OCI-M2 (cell line): ENCODE measurements around the gene MMP25.
"Not testable (repeated sequence)": the region's sequence is repeated elsewhere in the genome, so short reads cannot be mapped to it uniquely, and the experiment has no call there.

Experiments
- DNase-seq: peaks from one replicate; lab custom pipeline; 2025; ENCODE audit not compliant: unreplicated experiment; lab: John Stamatoyannopoulos, UW

The MMP25 gene

DNA sequence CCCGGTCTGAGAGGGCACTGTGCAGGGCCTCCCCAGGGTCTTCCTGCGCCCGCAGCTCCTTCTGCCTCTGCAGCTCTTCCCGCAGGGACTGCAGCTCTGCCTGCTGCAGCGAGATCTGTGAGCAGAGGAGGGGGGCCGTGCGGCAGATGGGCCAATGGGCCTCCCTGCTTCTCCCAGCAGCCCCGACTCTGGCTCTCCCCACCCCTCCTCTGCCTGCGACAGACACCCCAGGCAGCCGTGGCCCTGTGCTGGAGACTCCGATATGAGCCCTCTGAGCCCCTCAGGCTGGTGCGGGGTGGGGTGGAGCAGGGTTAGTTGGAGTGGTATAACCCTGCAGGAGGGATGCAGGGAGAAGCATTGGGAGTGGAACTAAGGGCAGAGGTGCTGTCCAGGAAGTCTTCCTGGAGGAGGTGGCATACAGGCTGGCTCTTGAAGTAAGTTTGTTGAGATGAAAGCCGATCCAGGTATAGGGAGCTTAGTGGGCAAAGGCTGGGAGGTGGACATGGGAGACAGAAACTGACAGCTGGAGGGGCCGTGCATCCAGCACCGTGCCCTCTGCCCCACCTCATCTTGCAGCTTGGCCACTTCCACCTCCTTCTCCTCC lies 17.5 kb upstream of the MMP25 start:
- DNase-seq, result no peak

DNA sequence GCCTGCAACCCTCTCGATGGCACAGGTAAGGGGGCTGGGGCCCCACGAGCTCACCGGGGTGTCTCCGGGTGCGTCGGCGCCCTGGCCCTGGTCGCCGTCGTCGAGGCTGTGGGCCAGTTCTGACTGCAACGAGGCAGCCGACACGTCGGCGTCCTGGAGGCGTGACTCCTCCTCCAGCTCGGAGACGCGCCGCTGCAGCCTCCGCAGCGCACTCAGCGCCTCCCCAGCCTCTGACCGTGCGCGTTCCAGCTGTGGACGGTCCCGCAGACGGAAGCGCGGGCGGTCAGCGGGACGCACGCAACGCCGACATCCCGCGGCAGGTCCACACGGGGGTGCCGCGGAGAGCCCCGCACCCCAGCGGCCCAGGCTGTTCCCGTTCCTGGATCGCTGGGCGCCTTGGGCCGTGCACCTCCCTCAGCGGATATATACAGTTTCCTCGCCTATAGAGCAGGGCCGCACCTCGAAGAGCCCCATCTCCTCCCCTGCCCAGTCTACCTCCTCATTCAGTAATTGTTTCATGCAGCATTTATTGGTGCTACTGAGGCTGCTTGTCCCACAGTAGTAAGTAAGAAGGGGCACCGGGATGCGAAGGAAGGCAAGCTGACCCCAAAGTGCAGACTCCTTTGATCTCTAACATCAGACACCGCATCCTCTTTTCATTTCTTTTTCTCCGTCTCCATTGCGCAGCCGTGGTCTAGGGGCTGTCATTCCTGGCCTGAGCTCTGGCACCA lies 16.7 kb upstream of the MMP25 start:
- no peak for DNase-seq

DNA sequence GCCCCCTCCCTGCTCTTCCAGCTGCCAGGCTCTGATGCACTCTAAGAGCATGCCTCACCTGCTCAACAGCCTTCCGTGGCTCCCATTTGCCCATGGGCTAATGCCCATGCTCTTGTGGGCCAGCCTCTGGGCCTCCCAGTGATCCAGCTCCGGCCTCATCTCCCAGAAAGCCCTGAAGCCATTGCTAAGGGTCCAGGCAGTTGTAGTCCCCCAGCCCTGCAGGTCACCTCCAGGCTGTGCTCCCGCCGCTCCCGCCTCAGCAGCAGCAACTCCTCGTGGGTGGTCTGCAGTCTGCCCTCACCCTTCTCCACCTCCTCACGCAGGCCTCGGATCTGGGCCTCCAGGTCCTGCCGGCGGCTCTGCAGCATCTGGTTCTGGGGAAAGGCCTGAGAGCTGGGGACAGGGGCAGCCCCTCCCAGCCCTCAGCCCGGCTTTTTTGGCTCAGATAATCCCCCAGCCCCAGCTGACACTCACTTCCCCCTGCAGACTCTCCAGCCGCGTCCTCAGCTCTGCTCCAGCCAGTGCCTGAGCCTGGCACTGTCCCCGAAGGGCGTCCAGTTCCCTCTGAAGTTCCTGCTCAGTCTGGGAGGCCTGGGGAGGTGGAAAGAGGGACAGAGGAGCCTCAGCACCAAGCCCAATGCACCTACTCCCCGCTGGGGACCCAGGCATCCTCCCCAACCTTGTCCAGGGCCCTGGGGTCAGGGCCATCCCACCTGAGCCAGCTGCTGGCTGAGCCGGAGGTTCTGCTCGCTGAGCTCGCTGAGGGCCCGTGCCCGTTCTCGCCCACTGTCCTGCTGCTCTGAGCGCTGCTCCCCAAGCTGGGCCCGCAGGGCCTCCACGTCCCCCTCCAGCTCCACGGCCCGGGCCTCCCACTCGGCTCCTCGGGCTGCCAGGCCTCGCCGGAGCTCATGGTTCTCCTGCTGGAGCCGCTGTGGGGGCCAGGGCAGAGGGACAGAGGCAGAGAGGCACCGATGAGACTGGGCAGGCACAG lies 15.8 kb upstream of the MMP25 start:
- DNase-seq, result no peak

DNA sequence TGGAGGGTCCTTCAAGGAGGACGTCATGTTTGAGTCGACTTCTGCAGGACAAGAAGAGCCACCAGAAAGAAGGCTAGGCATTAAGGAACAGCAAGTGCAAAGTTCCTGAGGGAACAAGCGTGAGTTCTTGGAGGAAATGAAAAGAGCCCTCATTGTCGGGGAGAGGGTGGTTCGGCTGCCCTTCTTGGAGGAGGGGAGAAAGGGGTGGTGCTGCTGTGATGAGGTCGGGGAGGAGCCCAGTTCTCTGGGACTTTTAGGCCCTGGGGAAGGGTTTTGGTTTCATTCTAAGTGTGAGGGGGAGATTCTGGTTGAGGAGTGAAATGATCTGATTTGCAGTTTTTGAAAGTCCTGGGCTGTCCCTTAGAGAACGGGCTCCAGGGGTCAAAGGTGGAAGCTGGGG lies 13.7 kb upstream of the MMP25 start:
- DNase-seq, result no peak

DNA sequence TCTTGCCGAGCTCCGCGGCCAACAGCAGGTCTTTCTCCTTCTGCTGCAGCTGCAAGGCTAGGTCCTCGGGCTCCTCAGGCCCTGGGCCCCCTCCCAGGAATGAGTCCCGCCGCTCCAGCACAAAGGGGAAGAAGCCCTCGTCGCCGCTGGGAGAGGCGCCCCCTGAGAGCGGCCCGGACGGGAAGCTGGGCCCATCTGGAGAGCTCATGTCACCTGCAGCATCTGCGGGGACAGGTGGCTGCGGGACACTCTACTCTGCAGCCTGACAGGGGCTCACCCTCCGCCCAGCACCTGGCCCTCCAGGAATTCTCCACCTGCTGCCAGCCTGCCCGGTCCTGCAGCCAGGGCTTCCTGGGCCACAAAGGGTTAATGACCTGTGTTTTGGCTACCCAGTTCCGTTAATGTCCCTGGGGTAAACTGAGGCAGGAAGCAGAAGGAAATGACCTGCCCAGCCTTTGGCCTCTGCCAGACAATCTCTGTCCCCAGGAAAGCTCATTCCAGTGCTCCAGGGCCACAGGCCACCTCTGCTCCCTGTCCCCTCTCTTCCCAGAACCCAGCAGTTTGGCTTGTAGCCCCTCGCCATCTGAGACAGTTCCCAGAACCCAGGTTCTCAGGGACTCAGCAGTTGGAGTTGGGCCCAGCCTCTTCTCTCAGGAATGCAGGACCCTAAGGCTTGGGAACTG lies 10.9 kb upstream of the MMP25 start:
- DNase-seq, result no peak

DNA sequence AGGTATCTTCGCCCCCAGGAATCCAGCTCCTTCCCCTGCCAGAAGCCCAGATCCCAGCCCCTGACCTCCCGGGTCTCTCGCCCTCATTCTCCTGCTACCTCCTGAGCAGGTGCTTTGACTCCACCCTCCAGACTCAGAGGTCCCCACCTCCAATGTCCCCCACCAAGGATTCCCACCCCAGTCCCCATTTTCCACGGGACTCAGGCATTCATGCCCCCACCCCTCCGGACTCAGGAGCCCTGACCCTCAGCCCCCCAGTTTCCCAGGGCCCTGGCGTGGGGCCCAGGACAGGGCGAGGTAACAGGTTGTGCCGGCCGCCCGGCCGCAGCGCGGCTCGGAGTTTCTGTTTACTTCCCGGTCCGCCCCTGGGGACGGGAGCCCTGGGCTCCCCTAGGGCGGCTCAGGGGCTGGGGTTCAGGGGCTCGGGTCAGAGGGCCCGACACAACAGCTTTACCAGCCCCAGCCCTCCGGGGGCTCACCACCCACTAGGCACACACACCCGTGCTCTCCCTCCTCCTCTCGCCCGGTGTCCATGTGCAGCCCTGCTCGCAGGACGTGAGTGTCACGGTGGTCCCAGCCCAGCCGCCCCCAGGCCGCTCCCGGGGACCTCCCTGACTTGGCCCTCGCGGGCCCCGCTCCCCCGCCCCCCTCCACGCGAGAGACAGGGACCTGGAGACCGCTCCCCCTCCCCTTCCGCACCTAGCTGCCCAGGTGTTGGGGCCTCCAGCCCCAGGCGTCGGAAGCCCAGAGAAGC lies 10.2 kb upstream of the MMP25 start:
- no peak for DNase-seq

DNA sequence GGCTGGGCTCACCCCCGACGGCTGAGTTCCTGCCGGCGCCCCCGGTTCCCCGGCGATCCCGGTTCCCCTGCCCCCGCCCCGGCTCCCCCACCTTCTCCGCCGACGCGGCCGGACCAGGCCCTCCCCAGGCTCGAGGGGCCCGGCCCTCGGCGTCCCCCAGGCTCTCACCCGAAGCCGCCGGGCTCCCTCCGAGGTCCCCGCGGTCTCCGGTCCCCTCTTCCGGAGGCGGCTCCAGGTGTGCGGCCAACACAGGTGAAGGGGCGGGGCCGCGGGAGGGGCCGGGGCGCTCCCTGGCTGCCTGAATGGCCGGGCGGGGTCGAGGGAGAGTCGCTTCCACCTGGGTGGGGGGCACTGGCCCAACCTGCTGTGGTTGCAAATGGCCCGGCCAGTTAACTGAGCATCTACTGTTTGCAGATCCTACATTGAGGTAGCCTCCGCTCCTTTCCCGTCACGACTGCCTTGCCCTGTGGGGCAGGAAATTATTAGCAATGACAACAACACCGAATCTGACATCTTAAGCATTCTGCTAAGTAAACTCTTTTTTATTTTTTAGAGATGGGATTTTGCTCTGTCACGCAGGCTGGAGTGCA lies 9.5 kb upstream of the MMP25 start, which contains the start of gene BICDL2:
BICDL2 (minus strand) TSS at position 219 of the 590 bp plus-strand sequence. CDS start 1,448 bp downstream, outside the sequence.
- DNase-seq, result no peak

DNA sequence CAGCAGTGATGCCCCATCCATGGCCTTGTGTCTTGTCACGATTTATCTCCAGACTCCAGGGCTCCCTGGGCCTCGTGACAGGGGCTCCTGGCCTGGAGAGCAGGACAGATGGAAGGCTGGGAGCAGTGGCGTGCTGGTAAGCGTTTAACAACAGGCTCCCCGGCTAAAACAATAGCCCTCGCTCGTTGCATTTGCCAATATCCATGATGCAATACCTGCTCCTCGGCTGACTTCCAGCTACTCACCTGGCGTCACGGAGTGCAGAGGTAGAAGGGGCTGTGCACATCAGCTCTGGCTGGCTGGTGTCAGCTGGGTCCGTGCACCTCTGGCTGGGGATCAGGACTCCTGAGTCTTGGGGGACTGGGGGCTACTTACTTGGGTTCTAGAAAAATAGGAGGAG lies 8.1 kb upstream of the MMP25 start:
- no peak for DNase-seq

DNA sequence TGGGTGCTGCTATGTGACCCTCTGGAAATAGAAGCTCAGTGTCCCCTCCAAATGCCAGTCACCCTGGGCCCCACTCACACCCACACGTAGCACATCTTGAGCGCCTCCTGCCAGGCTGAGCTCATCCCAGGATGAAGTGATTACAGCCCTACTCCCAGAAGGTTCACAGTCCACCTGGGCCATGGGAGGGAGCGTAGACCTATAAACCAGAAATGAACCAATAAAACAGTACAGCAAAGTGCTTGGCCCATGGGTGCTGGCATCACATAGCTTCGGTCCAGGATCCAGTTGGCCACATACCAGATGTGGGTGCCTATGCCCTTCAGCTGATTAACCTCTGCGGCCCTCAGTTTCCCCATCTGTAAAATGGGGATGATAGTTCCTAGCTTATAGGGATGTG lies 7.5 kb upstream of the MMP25 start:
- DNase-seq, result no peak

DNA sequence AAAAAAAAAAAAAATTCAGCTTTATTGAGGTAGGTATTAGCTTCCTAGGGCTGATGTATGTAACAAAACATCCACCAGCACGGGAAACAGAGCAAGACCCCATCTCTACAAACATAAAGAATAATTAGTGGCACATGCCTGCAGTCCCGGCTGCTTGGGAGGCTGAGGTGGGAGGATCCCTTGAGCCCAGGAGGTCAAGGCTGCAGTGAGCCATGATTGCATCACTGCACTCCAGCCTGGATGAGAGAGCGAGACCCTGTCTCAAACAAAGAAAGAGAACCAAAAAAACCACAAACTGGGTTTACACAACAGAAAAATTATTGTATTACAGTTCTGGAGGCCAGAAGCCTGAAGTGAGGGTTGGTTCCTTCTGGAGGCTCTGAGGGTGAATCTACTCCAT lies 4.0 kb upstream of the MMP25 start:
- no peak for DNase-seq

DNA sequence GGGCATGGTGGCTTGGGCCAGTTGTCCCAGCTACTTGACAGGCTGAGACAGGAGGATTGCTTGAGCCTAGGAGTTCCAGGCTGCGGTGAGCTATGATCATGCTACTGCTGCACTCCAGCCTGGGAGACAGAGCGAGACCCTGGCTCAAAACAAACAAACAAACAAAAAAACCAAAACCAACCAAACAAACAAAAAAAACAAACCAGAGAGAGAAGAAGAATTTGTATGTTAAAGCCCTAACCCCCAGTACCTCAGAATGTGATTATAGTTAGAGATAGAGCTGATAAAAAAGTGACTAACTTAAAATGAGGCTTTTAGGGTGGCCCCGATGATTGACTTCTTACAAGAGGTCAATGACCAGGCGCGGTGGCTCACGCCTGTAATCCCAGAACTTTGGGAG lies 1.7 kb upstream of the MMP25 start:
- no peak for DNase-seq

DNA sequence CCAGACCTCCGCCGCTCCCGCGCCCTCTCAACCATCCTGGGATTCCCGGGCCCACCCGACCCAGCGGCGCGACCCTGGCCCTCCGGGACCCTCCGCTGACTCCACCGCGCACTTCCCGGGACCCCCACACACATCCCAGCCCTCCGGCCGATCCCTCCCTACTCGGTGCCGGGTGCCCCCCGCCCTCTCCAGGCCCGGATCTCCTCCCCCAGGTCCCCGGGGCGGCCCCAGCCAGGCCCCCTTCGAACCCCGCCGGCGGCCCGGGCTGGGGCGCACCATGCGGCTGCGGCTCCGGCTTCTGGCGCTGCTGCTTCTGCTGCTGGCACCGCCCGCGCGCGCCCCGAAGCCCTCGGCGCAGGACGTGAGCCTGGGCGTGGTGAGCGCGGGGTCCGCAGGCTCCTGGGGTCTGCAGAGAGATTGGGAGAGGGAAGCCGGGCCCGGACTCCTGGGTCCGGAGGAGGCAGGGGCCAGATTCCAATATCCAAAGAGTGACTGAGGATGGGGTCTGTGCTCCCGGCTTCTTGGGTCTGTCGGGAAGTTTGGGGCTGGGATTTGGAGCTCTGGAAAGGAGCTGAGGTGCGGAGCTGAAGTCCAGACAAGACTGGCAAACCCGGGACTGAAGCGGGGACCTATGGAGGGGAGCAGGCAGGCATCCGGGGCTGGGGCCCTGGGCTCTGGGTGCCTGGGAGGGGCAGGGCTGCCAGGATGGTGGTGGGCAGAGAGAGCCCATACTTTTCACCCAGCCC lies 453 bp downstream of the MMP25 start:
- DNase-seq, result no peak

DNA sequence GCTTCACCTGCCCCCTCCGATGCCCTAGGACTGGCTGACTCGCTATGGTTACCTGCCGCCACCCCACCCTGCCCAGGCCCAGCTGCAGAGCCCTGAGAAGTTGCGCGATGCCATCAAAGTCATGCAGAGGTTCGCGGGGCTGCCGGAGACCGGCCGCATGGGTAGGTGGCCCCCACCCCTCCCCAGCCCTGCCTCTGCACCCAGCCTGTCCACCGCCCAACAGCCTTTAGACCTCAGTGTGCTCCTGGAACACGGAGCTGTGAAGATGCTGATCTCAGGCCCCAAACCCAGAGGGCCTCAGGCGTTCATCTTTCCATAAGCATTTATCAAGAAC lies 993 bp downstream of the MMP25 start:
- DNase-seq, result no peak

DNA sequence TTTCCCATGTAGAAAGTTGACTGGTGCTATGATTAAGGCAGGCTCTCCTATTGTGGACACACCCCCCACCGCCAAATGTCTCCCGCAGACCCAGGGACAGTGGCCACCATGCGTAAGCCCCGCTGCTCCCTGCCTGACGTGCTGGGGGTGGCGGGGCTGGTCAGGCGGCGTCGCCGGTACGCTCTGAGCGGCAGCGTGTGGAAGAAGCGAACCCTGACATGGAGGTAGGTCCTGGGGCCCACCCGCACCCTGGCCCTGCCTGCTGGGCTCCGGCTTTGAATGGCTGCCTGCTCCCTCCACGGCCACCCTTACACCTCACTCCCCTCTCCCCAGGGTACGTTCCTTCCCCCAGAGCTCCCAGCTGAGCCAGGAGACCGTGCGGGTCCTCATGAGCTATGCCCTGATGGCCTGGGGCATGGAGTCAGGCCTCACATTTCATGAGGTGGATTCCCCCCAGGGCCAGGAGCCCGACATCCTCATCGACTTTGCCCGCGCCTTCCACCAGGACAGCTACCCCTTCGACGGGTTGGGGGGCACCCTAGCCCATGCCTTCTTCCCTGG lies 3.6 kb downstream of the MMP25 start:
- DNase-seq, result no peak

DNA sequence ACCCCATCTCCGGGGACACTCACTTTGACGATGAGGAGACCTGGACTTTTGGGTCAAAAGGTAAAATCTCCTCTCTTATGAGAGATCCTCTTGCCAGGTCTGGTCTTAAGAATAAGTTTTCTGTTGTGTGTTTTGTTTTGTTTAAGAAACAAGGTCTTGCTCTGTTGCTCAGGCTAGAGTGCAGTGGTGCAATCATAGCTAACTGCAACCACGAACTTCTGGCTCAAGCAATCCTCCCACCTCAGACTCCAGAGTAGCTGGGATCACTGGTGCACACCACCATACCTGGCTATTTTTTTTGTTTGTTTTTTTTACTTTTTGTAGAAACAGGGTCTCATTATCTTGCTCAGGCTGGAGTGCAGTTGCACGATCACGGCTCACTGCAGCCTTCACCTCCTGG lies 4.1 kb downstream of the MMP25 start:
- DNase-seq, result no peak

DNA sequence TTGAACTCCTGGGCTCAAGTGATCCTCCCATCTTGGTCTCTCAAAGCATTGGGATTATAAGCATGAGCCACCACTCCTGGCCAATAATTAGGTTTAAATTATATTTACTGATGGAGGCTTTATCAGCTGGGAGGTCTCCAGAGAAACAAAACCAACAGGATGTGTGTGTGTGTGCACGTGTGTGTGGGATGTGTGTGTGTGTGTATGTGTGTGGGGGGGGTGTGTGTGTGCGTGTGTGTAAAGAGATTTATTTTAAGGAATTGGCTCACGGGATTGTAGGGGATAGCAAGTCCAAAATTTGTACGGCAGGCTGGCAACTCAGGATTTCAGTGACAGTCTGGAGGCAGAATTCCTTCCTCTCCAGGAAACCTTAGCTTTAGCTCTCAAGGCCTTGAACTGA lies 4.6 kb downstream of the MMP25 start:
- no peak for DNase-seq

DNA sequence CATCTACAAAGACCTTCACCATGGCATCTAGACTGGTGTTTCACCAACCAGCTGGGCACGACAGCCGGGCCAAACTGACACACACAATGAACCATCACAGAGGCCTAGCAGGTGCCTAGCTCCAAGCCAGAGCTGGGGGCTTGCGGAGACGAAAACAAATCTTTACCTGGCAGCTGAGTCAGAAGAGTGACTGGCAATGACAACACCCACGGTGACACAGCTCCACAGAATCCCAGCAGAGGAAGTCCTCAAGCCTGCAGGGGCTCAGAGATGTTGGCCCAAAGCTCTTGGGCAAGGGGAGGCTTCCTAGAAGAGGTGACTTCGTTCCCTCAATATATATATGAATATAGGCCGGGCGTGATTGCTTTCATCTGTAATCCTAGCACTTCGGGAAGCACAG lies 5.1 kb downstream of the MMP25 start:
- DNase-seq, result no peak

DNA sequence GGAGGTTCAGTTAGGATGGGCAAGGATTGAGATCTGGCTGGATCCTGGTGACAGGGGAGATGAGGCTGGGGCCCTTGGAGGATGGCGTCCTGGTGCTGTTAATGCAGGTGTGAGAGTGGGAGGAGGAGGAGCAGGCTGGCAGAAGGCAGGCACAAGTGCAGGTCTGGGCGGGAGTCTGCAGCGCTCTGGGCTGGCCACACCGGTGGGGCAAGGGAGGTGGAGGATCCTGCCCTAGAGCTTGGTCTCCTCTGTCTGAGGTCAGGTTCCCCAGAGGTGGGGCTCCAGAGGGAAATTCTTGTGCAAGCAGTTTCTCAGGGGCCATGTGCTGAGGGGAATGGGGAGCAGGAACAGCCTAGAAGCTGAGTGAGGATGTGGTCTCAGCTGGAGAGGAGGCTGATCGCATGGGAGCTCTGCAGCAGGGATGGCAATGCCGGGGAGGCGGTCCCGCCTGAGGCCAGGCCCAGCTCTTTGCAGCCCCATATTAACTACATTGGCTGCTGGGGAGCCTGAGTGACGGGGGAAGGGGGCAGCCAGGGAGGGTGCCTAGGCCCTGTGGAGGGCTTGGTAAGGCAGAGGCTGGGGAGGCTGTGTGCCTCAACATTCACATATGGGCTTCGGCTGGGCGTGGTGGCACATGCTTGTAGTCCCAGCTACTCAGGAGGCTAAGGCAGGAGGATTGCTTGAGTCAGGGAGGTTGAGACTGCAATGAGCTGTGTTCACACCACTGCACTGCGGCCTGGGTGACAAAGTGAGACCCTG lies 6.4 kb downstream of the MMP25 start:
- DNase-seq, result not testable (repeated sequence)
